NCI-H1105 (cell line): Measurements from ENCODE around the gene CTAGE15.
"Not testable (repeated sequence)": the region's sequence is repeated elsewhere in the genome, so short reads cannot be mapped to it uniquely, and the experiment has no call there.

Experiments used
- DNase-seq: peaks from one replicate; lab custom pipeline; 2025; lab: John Stamatoyannopoulos, UW

Gene CTAGE15

DNA sequence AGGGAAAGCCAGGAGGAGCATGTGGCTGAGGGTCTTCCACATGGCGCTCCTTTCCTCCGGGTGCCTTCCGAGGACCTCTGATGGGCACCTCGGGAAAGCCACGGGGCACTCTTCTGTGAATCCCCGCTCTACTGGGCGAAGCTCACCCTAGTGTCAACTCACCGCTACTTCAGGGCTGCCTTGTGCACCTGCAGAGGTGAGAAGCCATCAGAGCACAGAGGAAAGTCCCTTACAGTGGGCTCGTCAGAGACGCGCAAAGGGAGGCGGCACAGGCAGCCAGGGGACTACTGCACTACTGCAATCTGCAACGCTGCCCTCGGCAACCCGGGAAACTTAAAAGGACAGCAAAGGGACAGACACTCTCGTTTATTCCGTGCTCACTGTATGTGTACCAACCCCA is 50.5 kb downstream of the CTAGE15 start:
- not testable (repeated sequence) for DNase-seq
